K562 (cell line): ENCODE data around the gene MYBPC3.

Experiments used
- RCOR1 ChIP-seq, 2 experiments: IDR thresholded peaks; 2 replicates each; pipeline ENCODE4 v1.6.1; 2012; ENCODE audit warnings: low read depth in 2 of 2, low read length in 2 of 2, borderline replicate concordance in 1 of 2, improper control_type of control experiment in 1 of 2
- ZNF57 ChIP-seq: fragments of 450-650 bp; formaldehyde crosslinking; IDR thresholded peaks from 2 replicates; pipeline ENCODE4 v1.4.0; 2020; ENCODE audit warnings: mild to moderate bottlenecking, moderate library complexity
- TF ChIP-seq, protein P1 (sequence below), 3 experiments: IDR thresholded peaks in 2 of 3; conservative IDR thresholded peaks in 1 of 3; 2 replicates each; pipeline ENCODE4 v1.5.1; 2011 to 2012; ENCODE audit warnings: low read length in 3 of 3, mild to moderate bottlenecking in 3 of 3, control low read depth in 2 of 3, improper control_type of control experiment in 1 of 3, inconsistent platforms in 1 of 3, low read depth in 1 of 3, mixed read lengths in 1 of 3, moderate library complexity in 1 of 3; ENCODE audit not compliant: insufficient read depth in 2 of 3

DNA sequence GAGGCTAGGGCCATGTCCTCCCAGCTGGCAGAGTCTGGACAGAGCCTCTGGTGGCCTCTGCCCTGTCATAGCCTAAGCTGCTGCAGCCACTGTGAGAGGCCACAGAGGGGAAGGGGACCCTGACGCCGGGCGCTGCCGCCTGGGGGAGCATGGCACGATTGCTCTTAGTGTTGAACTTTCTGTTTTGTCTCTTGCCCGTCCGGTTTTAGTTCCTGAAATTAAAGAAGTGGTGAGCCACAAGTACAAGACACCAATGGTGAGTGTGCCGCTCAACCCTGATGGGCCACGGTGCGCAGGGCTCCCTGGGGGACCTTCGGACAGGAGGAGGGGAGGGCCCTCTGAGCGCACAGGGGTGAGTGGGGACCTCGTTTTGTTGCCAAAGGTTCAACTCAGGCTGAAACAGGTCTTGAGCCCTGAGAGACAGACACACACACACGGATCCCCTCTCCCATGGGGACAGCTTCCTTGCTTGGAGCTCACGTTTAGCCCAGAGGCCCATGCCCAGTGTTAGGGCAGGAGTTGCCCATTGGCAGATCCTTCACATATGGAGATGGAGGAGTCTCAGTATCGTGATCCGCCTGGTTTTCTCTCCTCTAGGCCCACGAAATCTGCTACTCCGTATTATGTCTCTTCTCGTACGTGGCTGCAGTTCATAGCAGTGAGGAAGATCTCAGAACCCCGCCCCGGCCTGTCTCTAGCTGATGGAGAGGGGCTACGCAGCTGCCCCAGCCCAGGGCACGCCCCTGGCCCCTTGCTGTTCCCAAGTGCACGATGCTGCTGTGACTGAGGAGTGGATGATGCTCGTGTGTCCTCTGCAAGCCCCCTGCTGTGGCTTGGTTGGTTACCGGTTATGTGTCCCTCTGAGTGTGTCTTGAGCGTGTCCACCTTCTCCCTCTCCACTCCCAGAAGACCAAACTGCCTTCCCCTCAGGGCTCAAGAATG lies 23.8 kb downstream of the MYBPC3 start:
- TF ChIP-seq, protein P1, sequence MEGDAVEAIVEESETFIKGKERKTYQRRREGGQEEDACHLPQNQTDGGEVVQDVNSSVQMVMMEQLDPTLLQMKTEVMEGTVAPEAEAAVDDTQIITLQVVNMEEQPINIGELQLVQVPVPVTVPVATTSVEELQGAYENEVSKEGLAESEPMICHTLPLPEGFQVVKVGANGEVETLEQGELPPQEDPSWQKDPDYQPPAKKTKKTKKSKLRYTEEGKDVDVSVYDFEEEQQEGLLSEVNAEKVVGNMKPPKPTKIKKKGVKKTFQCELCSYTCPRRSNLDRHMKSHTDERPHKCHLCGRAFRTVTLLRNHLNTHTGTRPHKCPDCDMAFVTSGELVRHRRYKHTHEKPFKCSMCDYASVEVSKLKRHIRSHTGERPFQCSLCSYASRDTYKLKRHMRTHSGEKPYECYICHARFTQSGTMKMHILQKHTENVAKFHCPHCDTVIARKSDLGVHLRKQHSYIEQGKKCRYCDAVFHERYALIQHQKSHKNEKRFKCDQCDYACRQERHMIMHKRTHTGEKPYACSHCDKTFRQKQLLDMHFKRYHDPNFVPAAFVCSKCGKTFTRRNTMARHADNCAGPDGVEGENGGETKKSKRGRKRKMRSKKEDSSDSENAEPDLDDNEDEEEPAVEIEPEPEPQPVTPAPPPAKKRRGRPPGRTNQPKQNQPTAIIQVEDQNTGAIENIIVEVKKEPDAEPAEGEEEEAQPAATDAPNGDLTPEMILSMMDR (IDR thresholded peaks at IDR 0.05 in 2 of 3, conservative IDR thresholded peaks at IDR 0.05 in 1 of 3; ENCODE audit: insufficient read depth in 2 of 3, low read depth in 1 of 3, low read length in 3 of 3): no peak
- TF ChIP-seq ZNF57 (CRISPR knock-in tag): no peak
- no peak for TF ChIP-seq RCOR1 (IDR thresholded peaks at IDR 0.05; ENCODE audit: borderline replicate concordance in 1 of 2, low read depth in 2 of 2, low read length in 2 of 2)
